HG03060 (cell line): Measurements from ENCODE around the gene TIMM50.
"Not testable (repeated sequence)": the region's sequence is repeated elsewhere in the genome, so short reads cannot be mapped to it uniquely, and the experiment has no call there.

ENCODE experiments used
- ATAC-seq: cut with Tn5 transposase; IDR thresholded peaks from one replicate; pipeline ENCODE4 v1.9.1; 2021; ENCODE audit warnings: low read depth, moderate number of reproducible peaks; ENCODE audit not compliant: unreplicated experiment

Gene TIMM50

GRCh38 chr19:39469036-39469435 is 11.6 kb upstream of the TIMM50 start:
- ATAC-seq: no peak

DNA sequence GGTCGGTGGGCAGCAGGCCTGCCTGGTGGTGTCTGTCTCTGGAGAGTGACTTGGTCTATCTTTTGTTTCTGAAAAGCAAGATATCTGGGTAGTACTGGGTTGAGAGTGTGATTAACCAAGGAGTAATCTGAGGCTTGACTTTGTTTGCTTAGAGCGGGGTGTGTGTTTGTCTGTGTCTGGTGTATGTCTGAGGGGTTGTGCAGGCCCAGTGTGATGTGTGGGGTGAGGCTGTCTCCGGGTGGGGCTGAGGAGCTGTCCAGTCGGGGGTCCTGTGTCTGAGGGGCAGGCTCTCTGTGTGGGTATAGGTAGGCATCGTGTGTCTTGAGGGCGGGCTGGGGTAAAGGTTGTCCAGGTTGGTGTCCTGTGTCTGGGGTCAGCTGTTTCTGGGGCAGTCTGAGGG is 11.1 kb upstream of the TIMM50 start:
- no peak for ATAC-seq

DNA sequence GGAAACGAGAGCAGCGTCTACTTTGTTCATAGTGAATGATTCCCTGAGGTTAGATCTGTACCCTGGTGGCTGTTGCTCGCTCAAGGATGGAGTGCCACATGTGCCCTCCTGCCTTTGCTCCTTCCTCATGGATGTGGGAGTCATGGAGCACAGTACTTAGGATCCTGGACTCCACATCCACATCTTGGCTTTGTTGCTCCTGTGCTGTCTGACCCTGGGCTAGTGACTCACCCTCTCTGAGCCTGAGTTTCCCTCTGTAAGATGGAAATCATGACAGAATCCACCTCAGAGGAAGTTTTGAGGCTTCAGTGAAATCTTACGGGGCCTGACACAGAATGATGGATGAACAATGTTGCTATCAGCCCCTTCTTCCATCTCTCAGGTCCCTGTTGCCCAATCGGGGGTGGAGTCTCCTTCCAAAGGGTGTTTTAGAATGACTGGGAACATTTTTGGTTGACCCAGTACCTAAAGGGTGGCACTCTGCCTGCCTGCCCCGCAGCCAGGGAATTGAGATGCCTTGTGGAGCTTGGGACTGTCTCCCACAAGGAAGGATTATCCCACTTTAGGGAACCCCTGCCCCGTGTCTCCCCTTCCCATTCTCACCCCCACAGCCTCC is 9.8 kb upstream of the TIMM50 start:
- ATAC-seq: no peak

DNA sequence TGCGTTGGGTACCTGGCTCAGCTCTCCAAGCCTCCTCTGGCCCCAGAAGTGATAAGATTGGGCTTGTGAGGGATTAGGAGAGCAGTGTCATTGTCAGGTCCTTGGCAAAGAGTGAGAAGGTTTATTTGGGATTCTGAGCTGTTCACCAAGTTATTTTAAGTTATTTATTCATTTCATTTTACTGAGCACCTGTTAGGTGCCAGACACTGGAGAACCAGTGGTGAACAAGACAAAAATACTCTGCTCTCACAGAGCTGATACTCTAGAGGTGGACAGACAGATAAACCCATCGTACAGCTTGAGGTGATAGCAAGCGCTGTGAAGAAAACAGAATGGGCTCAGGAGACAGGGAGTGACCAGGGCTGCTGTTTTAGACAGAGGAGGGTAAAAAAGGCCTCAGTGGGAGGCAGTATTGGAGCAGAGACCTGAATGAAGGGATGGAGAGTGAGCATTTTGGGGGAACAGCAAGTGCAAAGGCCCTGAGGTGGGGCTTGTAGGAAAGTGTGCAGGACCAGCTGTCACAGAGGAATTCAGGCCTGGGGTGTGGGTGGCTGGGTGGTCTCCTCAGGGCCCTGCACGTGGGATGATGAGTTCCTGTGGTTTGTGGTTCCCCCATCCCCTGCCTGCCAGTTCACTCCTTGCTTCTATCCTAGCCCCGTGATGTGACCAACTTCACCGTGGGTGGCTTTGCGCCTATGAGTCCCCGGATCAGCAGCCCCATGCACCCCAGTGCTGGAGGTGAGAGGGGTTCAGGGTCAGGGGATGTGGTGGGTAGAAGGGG is 8.7 kb upstream of the TIMM50 start:
- ATAC-seq: no peak

DNA sequence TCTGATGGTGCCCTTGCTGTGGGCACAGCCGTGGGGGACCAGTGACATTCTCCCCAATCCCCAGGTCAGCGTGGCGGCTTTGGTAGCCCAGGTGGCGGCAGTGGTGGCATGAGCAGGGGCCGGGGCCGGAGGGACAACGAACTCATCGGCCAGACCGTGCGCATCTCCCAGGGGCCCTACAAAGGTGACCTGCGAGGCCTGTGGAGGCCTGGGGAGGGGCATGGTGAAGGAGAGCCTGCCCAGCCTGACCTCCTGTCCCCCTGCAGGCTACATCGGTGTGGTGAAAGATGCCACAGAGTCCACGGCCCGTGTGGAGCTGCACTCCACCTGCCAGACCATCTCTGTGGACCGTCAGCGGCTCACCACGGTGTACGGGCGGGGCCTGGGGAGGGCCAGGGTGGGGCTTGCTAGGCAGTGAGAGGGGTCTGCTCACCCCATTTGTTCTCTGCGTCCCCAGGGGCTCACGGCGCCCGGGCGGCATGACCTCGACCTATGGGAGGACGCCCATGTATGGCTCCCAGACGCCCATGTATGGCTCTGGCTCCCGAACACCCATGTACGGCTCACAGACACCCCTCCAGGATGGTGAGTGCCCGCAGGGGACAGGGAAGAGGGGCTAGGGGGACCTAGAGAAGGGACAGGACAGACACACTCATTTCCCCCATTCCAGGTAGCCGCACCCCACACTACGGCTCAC is 7.7 kb upstream of the TIMM50 start:
- no peak for ATAC-seq

GRCh38 chr19:39473443-39473960 is 7.1 kb upstream of the TIMM50 start:
- no peak for ATAC-seq

- ATAC-seq: no peak
Measured at GRCh38 chr19:39474139-39474620, 6.5 kb upstream of the TIMM50 start.

GRCh38 chr19:39475748-39476147 is 4.9 kb upstream of the TIMM50 start:
- no peak for ATAC-seq

DNA sequence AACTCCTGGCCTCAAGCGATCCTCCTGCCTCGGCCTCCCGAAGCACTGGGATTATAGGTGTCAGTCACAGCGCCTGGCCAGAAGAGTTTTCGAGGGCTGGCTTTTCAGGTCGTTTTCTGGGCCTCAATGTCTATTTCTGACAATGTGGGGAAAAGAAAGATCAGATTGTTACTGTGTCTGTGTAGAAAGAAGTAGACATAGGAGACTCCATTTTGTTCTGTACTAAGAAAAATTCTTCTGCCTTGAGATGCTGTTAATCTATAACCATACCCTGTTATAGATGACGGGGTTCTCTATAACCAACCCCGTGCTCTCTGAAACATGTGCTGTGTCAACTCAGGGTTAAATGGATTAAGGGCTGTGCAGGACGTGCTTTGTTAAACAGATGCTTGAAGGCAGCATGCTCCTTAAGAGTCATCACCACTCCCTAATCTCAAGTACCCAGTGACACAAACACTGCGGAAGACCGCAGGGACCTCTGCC is 1.3 kb upstream of the TIMM50 start:
- ATAC-seq: not testable (repeated sequence)

DNA sequence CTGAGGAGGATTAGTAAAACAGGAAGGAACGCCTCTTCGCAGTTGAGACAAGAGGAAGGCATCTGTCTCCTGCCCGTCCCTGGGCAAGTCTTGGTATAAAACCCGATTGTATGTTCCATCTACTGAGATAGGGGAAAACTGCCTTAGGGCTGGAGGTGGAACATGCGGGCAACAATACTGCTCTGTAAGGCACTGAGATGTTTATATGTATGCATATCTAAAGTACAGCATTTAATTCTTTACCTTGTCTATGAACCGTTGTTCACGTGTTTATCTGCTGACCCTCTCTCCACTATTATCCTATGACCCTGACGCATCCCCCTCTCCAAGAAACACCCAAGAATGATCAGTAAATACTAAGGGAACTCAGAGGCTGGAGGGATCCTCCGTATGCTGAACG is 722 bp upstream of the TIMM50 start:
- ATAC-seq: no peak

GRCh38 chr19:39481229-39481545 is 549 bp downstream of the TIMM50 start:
- ATAC-seq: no peak

GRCh38 chr19:39481676-39482075 is 1.0 kb downstream of the TIMM50 start:
- no peak for ATAC-seq

GRCh38 chr19:39483141-39483540 is 2.5 kb downstream of the TIMM50 start:
- ATAC-seq: no peak

DNA sequence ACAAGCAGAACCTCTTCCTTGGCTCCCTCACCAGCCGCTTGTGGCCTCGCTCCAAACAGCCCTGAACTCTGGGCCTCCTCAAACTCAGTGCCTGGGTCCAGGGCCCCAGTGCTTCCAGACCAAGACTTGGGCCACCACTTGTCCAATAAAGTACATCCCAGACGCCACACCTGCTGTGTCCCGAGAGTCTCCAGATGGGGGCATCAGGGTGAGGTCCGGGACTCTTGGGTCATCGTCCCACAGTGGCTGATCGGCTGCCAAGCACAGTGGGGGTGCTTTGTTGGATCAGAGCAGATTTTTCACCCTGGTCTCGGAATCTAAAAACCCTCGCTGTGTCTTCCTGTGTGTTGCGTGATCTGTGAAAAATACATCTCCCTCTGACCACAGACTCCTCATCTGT is 9.1 kb downstream of the TIMM50 start:
- ATAC-seq: no peak

DNA sequence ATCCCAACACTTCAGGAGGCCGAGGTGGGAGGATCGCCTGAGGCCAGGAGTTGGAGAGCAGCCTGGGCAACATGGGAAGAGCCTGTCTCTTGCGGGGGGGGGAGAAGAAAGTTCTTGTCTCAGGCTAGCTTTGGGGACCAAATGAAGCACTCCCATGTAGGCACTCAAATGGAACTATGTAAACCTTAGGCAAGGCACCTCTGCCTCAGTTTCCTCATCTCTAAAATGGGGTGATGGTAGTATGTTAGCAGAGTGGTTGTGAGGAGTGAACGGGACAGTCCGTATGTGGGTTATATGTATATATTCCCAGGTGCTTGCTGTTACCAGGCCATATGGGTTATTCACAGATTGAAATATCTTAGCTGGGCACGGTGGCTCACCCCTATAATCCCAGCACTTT is 11.6 kb downstream of the TIMM50 start:
- no peak for ATAC-seq

DNA sequence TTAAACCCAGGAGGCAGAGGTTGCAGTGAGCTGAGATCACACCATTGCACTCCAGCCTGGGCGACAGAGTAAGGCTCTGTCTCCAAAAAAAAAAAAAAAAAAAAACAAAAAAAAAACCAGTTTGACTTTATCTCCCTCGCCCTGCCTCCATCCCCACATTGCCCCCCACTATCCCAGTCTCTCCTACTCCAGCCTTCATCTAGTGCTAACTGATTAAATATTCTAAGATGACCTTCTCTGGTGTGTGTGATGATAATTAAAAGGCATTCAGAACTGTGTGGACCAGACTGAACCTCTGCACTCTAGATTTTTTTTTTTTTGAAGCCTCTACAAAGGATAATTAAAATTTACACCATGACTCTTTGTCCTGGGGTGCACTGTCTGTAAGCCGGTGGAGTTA is 12.2 kb downstream of the TIMM50 start:
- no peak for ATAC-seq

DNA sequence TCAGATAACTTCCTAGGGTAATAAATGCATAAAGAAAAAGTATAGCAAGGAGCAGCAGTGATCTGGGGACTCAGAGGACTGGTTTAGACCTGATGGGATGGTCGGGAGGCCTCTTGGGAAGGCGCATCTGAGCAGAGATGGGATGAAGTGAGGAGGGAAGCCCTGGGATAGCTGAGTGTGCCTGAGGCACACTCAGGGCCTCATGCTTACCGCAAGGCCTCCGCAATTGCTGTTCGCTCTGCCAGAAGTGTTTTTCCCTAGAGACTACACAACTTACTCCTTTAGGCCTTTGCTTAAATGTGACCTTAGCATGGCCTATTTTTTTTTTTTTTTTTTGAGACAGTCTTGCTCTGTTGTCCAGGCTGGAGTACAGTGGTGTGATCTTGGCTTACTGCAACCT is 14.0 kb downstream of the TIMM50 start:
- ATAC-seq: no peak

DNA sequence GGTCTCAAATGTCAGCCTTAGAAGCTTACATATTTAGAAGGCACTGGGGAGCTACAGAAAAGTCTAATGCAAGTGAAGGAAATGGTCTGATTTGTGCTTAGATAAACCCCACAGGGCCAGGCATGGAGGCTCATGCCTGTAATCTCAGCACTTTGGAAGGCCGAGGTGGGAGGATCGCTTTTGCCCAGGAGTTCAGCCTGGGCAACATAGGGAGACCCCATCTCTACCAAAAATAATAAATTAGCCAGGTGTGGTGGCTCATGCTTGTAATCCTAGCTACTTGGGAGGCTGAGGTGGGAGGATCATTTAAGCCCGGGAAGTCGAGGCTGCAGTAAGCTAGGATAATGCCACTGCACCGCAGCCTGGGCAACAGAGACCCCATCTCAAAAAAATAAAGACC is 15.4 kb downstream of the TIMM50 start:
- ATAC-seq: no peak

DNA sequence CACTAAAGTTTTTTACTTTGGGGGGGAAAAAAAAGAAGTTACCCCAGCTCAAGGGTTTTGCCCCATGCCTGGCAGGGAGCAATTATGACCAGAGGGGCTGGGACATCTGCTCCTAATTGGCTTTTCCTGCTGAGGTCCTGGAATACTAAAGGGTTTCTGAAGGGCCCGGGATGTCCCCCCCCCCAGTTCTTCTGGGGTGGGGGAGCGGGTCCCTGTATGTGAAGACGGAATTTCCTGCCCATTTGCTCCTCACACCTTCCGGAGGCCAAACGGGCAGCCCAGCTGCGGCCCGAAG is 17.0 kb downstream of the TIMM50 start:
- ATAC-seq: no peak

- ATAC-seq: no peak
Measured at GRCh38 chr19:39497996-39498797, 17.6 kb downstream of the TIMM50 start.
